ENCODE results near the gene TMEM44.
"Not testable (repeated sequence)": the region's sequence is repeated elsewhere in the genome, so short reads cannot be mapped to it uniquely, and the experiment has no call there.

TMEM44 gene

GRCh38 chr3:194549853-194550252, 83.4 kb downstream of the TMEM44 start:
- no peak for DNase-seq

DNA sequence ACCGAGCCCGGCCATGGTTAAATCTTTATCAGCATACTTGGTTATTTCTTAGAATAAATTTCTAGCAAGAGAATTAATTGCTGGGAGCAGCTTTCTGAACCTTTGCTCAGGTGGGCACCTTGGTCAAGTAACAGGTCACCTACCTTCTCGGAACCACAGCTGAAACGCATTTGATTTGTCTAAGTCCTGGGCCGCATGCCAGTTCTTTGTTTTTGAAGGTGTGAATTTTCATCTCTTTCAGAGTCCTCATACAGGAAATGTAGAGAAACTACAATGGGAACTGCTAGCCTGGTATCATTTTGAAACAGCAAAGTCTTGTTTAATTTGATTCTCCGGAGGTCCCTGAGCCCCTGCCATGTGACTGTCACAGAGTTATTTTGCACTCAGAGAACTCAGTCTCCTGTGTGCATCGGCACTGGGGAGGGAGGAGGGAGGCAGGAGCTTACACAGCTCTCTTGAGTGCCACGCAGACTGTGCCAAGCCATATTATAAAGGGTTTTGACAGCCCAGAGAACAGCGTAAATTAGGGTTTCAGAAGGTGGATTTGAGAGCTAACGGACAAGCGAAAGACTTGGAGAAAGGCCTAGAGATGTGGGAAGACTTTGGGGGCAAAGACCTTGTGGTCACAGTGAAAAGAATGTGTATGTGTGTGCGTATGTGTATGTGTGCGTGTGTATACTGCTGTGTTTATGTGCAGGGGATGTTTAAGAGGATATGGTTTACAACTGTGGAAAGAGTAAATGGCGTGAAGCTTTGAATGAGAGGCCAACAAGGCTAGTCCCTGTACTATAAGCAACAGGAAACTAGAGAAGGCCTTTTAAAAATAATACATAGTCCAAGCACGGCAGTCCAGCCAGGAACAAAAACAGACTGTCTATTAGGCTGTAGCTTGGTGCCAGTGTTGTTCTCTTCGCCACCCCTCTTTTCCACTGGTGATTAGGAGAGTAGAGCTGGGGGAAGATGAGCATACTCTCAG, 84.6 kb downstream of the TMEM44 start:
- peak; percentile 61 for DNase-seq

GRCh38 chr3:194547042-194547441, 86.2 kb downstream of the TMEM44 start:
- no peak for DNase-seq

DNA sequence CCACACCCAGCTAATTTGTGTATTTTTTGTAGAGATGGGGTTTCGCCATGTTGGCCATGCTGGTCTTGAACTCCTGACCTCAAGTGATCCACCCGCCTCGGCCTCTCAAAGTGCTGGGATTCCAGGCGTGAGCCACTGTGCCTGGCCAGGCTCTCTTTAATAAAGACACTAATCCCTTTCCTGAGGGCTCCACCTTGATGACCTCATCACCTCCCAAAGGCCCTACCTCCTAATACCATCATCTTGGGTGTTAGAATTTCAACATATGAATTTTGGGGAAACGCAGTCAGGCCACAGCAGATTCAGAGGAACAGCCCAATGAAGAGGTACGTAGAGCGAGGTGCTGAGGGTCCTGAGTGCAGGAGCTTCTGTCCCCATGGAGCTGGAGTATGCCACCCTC, 87.7 kb downstream of the TMEM44 start:
- not testable (repeated sequence) for DNase-seq

DNA sequence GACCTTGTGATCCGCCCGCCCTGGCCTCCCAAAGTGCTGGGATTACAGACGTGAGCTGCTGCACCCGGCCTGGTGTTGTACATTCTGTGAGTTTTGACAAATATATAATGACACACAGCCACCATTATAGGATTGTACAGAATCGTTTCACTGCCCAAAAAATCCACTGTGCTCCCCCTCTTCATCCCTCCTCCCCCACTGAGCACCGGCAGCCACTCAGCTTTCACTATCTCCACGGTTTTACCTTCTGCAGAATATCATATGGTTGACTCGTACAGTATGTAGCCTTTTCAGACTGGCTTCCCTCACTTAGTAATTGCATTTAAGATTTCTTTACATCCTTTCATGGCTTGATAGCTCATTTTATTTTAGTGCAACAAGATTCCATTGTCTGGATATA, 89.7 kb downstream of the TMEM44 start:
- no peak for DNase-seq

- DNase-seq = no peak
Measured at GRCh38 chr3:194541483-194541882, 91.7 kb downstream of the TMEM44 start.

- DNase-seq = no peak
Measured at GRCh38 chr3:194540274-194540905, 92.8 kb downstream of the TMEM44 start.

- no peak for DNase-seq
Measured at GRCh38 chr3:194539498-194539897, 93.7 kb downstream of the TMEM44 start.

GRCh38 chr3:194537732-194538247, 95.4 kb downstream of the TMEM44 start:
- DNase-seq = peak; percentile 63

All from NCI-H1092 treated with DMSO at 0.1 percent for 48 hours (cell line).